Measurements from ENCODE around the gene RNF183.

The RNF183 gene

GRCh38 chr9:113340011-113340699 lies 37.0 kb upstream of the RNF183 start, which contains the start of gene WDR31 (continued):
- TF ChIP-seq TSHZ1 (tag by site-specific recombination; IDR thresholded peaks at IDR 0.05; ENCODE audit: borderline replicate concordance), result no peak; the same call in 1 of the 2 replicates
- TF ChIP-seq ZNF561 (tag by site-specific recombination; IDR thresholded peaks at IDR 0.05; ENCODE audit: borderline replicate concordance), result peak; percentile 91; the same call in 1 of the 2 replicates
- TF ChIP-seq SCRT2 (tag by site-specific recombination; IDR thresholded peaks at IDR 0.05), result 0 out of 2 replicates have a peak, but pooled peaks have one; percentile 13
- TF ChIP-seq, protein P1, sequence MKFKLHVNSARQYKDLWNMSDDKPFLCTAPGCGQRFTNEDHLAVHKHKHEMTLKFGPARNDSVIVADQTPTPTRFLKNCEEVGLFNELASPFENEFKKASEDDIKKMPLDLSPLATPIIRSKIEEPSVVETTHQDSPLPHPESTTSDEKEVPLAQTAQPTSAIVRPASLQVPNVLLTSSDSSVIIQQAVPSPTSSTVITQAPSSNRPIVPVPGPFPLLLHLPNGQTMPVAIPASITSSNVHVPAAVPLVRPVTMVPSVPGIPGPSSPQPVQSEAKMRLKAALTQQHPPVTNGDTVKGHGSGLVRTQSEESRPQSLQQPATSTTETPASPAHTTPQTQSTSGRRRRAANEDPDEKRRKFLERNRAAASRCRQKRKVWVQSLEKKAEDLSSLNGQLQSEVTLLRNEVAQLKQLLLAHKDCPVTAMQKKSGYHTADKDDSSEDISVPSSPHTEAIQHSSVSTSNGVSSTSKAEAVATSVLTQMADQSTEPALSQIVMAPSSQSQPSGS (tag by site-specific recombination; IDR thresholded peaks at IDR 0.05; ENCODE audit: low read depth), result no peak
- peak; percentile 84 for TF ChIP-seq ZFHX2 (tag by site-specific recombination; conservative IDR thresholded peaks at IDR 0.05)
- peak; percentile 88 for TF ChIP-seq ZXDB (tag by site-specific recombination; IDR thresholded peaks at IDR 0.05)
- no peak for TF ChIP-seq ZNF670 (tag by site-specific recombination; IDR thresholded peaks at IDR 0.05; ENCODE audit: low read depth)
- TF ChIP-seq, protein P2, sequence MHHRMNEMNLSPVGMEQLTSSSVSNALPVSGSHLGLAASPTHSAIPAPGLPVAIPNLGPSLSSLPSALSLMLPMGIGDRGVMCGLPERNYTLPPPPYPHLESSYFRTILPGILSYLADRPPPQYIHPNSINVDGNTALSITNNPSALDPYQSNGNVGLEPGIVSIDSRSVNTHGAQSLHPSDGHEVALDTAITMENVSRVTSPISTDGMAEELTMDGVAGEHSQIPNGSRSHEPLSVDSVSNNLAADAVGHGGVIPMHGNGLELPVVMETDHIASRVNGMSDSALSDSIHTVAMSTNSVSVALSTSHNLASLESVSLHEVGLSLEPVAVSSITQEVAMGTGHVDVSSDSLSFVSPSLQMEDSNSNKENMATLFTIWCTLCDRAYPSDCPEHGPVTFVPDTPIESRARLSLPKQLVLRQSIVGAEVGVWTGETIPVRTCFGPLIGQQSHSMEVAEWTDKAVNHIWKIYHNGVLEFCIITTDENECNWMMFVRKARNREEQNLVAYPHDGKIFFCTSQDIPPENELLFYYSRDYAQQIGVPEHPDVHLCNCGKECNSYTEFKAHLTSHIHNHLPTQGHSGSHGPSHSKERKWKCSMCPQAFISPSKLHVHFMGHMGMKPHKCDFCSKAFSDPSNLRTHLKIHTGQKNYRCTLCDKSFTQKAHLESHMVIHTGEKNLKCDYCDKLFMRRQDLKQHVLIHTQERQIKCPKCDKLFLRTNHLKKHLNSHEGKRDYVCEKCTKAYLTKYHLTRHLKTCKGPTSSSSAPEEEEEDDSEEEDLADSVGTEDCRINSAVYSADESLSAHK (tag by site-specific recombination; IDR thresholded peaks at IDR 0.05), result peak; percentile 38; the same call in 1 of the 2 replicates
- TF ChIP-seq ZBTB8A (tag by site-specific recombination; IDR thresholded peaks at IDR 0.05), result peak; percentile 98
- peak; percentile 96; the same call in 1 of the 2 replicates for TF ChIP-seq KLF7 (tag by site-specific recombination; IDR thresholded peaks at IDR 0.05; ENCODE audit: borderline replicate concordance)
- TF ChIP-seq ZNF510 (tag by site-specific recombination; IDR thresholded peaks at IDR 0.05; ENCODE audit: insufficient replicate concordance), result no peak

- Histone ChIP-seq H3K4me1 (ENCODE audit: control insufficient read depth, insufficient read depth, low read length) (0 out of 2 replicates have a peak, but pooled peaks cover 4% of the 10 kb centered on the region), H3K9me3 (ENCODE audit: control insufficient read depth, insufficient read depth, low read depth, low read length) (no peaks in the 10 kb centered on the region), H3K27ac (ENCODE audit: extremely low read depth, low read depth, low read length) (no peak overlapping the region), H3K36me3 (ENCODE audit: control insufficient read depth in 2 of 2, insufficient read depth in 1 of 2, low read length in 2 of 2) (no peaks in the 10 kb centered on the region), H3K4me3 (ENCODE audit: low read depth, low read length) (no peak overlapping the region)
- no peak for TF ChIP-seq ZNF837 (tag by site-specific recombination; IDR thresholded peaks at IDR 0.05)
- TF ChIP-seq, protein P3, sequence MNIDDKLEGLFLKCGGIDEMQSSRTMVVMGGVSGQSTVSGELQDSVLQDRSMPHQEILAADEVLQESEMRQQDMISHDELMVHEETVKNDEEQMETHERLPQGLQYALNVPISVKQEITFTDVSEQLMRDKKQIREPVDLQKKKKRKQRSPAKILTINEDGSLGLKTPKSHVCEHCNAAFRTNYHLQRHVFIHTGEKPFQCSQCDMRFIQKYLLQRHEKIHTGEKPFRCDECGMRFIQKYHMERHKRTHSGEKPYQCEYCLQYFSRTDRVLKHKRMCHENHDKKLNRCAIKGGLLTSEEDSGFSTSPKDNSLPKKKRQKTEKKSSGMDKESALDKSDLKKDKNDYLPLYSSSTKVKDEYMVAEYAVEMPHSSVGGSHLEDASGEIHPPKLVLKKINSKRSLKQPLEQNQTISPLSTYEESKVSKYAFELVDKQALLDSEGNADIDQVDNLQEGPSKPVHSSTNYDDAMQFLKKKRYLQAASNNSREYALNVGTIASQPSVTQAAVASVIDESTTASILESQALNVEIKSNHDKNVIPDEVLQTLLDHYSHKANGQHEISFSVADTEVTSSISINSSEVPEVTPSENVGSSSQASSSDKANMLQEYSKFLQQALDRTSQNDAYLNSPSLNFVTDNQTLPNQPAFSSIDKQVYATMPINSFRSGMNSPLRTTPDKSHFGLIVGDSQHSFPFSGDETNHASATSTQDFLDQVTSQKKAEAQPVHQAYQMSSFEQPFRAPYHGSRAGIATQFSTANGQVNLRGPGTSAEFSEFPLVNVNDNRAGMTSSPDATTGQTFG (tag by site-specific recombination; IDR thresholded peaks at IDR 0.05; ENCODE audit: borderline replicate concordance), result no peak
- TF ChIP-seq MEIS1 (CRISPR knock-in tag; IDR thresholded peaks at IDR 0.05; ENCODE audit: borderline replicate concordance), result no peak
- no peak for TF ChIP-seq ZNF791 (tag by site-specific recombination; IDR thresholded peaks at IDR 0.05)
- TF ChIP-seq ZNF654 (tag by site-specific recombination; IDR thresholded peaks at IDR 0.05; ENCODE audit: low read depth), result no peak
- TF ChIP-seq ZNF404 (tag by site-specific recombination; IDR thresholded peaks at IDR 0.05), result no peak
- TF ChIP-seq ZNF16 (tag by site-specific recombination; IDR thresholded peaks at IDR 0.05; ENCODE audit: low read depth), result no peak
- TF ChIP-seq ZNF280C (tag by site-specific recombination; IDR thresholded peaks at IDR 0.05), result no peak
- no peak for TF ChIP-seq SCRT1 (tag by site-specific recombination; IDR thresholded peaks at IDR 0.05; ENCODE audit: borderline replicate concordance)
- no peak for TF ChIP-seq HOXA7 (CRISPR knock-in tag; IDR thresholded peaks at IDR 0.05; ENCODE audit: borderline replicate concordance)
- no peak for TF ChIP-seq ZNF792 (tag by site-specific recombination; IDR thresholded peaks at IDR 0.05)
- no peak for TF ChIP-seq ZNF768 (tag by site-specific recombination; IDR thresholded peaks at IDR 0.05)
- CTCF ChIA-PET, result no interaction called here
- POLR2A ChIA-PET, result no interaction called here
Measured at GRCh38 chr9:113337714-113338113, 34.5 kb upstream of the RNF183 start.

Measured in HEK293 (cell line).